Measurements from ENCODE around the gene SYT11.
A peak's percentile ranks its signal among the peaks of the same experiment; 100 is the strongest.

The SYT11 gene

GRCh38 chr1:155847823-155848529 is 11.4 kb upstream of the SYT11 start:
- Mint-ChIP-seq H3K9me3 (no peaks in the 10 kb centered on the region), H3K4me1 (peaks cover 60% of the 10 kb centered on the region), H3K36me3 (ENCODE audit: insufficient read depth) (peaks cover 61% of the 10 kb centered on the region), H3K4me3 (peak overlapping the region; percentile 10), H3K27ac (ENCODE audit: low read depth) (peak overlapping the region; percentile 60), H3K27me3 (no peaks in the 10 kb centered on the region)
- DNase-seq (ENCODE audit: low spot score in 2 of 2) = no peak
- no peak for ATAC-seq (replicated peaks; ENCODE audit: extremely low read depth, poor library complexity, severe bottlenecking)

GRCh38 chr1:155850345-155850744 is 9.0 kb upstream of the SYT11 start:
- Mint-ChIP-seq H3K27me3 (no peaks in the 10 kb centered on the region), H3K9me3 (no peaks in the 10 kb centered on the region), H3K36me3 (ENCODE audit: insufficient read depth) (peaks cover 62% of the 10 kb centered on the region), H3K4me1 (peaks cover 46% of the 10 kb centered on the region), H3K27ac (ENCODE audit: low read depth) (peak overlapping the region; percentile 19), H3K4me3 (peak overlapping the region; percentile 23)
- no peak for ATAC-seq (replicated peaks; ENCODE audit: extremely low read depth, poor library complexity, severe bottlenecking)
- DNase-seq (ENCODE audit: low spot score in 2 of 2) = no peak

GRCh38 chr1:155856257-155856974 is 3.0 kb upstream of the SYT11 start:
- H3K36me3 Mint-ChIP-seq (ENCODE audit: insufficient read depth) = peaks cover 37% of the 10 kb centered on the region
- DNase-seq (ENCODE audit: low spot score in 2 of 2) = no peak
- no peaks in the 10 kb centered on the region for H3K27me3 Mint-ChIP-seq
- H3K4me3 Mint-ChIP-seq = peak overlapping the region; percentile 95
- no peaks in the 10 kb centered on the region for H3K9me3 Mint-ChIP-seq
- peaks cover 63% of the 10 kb centered on the region for H3K4me1 Mint-ChIP-seq
- no peak for ATAC-seq (replicated peaks; ENCODE audit: extremely low read depth, poor library complexity, severe bottlenecking)
- peak overlapping the region; percentile 91 for H3K27ac Mint-ChIP-seq (ENCODE audit: low read depth)

GRCh38 chr1:155856975-155857930 is 2.1 kb upstream of the SYT11 start, which contains the start of gene GON4L:
Gene GON4L (minus strand): TSS chr1:155857214. CDS start chr1:155853780, 3,434 bp downstream.
- DNase-seq (ENCODE audit: low spot score in 2 of 2) (peak; percentile 71 to 83), ATAC-seq (replicated peaks; ENCODE audit: extremely low read depth, poor library complexity, severe bottlenecking) (peak; percentile 44)
- no peaks in the 10 kb centered on the region for H3K27me3 Mint-ChIP-seq
- H3K9me3 Mint-ChIP-seq = no peaks in the 10 kb centered on the region
- H3K4me3 Mint-ChIP-seq = peak within 1 kb of the TSS; percentile 95
- H3K27ac Mint-ChIP-seq (ENCODE audit: low read depth) = peak within 1 kb of the TSS; percentile 91
- H3K4me1 Mint-ChIP-seq = peaks cover 63% of the 10 kb centered on the region
- peaks cover 34% of the 10 kb centered on the region for H3K36me3 Mint-ChIP-seq (ENCODE audit: insufficient read depth)

GRCh38 chr1:155858800-155859233 is 550 bp upstream of the SYT11 start:
- ATAC-seq (replicated peaks; ENCODE audit: extremely low read depth, poor library complexity, severe bottlenecking) = no peak
- peak overlapping the region; percentile 94 for H3K27ac Mint-ChIP-seq (ENCODE audit: low read depth)
- H3K27me3 Mint-ChIP-seq = no peaks in the 10 kb centered on the region
- DNase-seq (ENCODE audit: low spot score in 2 of 2) = no peak
- H3K4me3 Mint-ChIP-seq = peak overlapping the region; percentile 86
- no peaks in the 10 kb centered on the region for H3K9me3 Mint-ChIP-seq
- peaks cover 22% of the 10 kb centered on the region for H3K36me3 Mint-ChIP-seq (ENCODE audit: insufficient read depth)
- peaks cover 56% of the 10 kb centered on the region for H3K4me1 Mint-ChIP-seq

GRCh38 chr1:155859881-155860871 is 809 bp downstream of the SYT11 start:
- no peaks in the 10 kb centered on the region for H3K27me3 Mint-ChIP-seq
- DNase-seq (ENCODE audit: low spot score in 2 of 2) (peak; percentile 50 to 78), ATAC-seq (replicated peaks; ENCODE audit: extremely low read depth, poor library complexity, severe bottlenecking) (peak; percentile 82)
- H3K4me1 Mint-ChIP-seq = peaks cover 53% of the 10 kb centered on the region
- peaks cover 14% of the 10 kb centered on the region for H3K36me3 Mint-ChIP-seq (ENCODE audit: insufficient read depth)
- peak overlapping the region; percentile 86 for H3K4me3 Mint-ChIP-seq
- no peaks in the 10 kb centered on the region for H3K9me3 Mint-ChIP-seq
- peak overlapping the region; percentile 94 for H3K27ac Mint-ChIP-seq (ENCODE audit: low read depth)

GRCh38 chr1:155860970-155861510 is 1.7 kb downstream of the SYT11 start:
- peaks cover 18% of the 10 kb centered on the region for H3K36me3 Mint-ChIP-seq (ENCODE audit: insufficient read depth)
- peak overlapping the region; percentile 86 for H3K4me3 Mint-ChIP-seq
- H3K27me3 Mint-ChIP-seq = no peaks in the 10 kb centered on the region
- H3K27ac Mint-ChIP-seq (ENCODE audit: low read depth) = peak overlapping the region; percentile 94
- peaks cover 49% of the 10 kb centered on the region for H3K4me1 Mint-ChIP-seq
- ATAC-seq (replicated peaks; ENCODE audit: extremely low read depth, poor library complexity, severe bottlenecking) = no peak
- H3K9me3 Mint-ChIP-seq = no peaks in the 10 kb centered on the region
- DNase-seq (ENCODE audit: low spot score in 2 of 2) = no peak

GRCh38 chr1:155861896-155862295 is 2.5 kb downstream of the SYT11 start:
- H3K4me3 Mint-ChIP-seq = no peak overlapping the region

GRCh38 chr1:155864393-155864792 is 5.0 kb downstream of the SYT11 start:
- peaks cover 22% of the 10 kb centered on the region for H3K36me3 Mint-ChIP-seq (ENCODE audit: insufficient read depth)
- peaks cover 37% of the 10 kb centered on the region for H3K4me1 Mint-ChIP-seq
- no peaks in the 10 kb centered on the region for H3K9me3 Mint-ChIP-seq
- no peak overlapping the region for H3K4me3 Mint-ChIP-seq
- H3K27ac Mint-ChIP-seq (ENCODE audit: low read depth) = no peak overlapping the region
- DNase-seq (ENCODE audit: low spot score in 2 of 2) (no peak), ATAC-seq (replicated peaks; ENCODE audit: extremely low read depth, poor library complexity, severe bottlenecking) (no peak)
- H3K27me3 Mint-ChIP-seq = no peaks in the 10 kb centered on the region

More at GRCh38 chr1:155861896-155862295, 2.5 kb downstream of the SYT11 start:
- Mint-ChIP-seq H3K27ac (ENCODE audit: low read depth) (no peak overlapping the region), H3K4me1 (peaks cover 41% of the 10 kb centered on the region), H3K9me3 (no peaks in the 10 kb centered on the region), H3K36me3 (ENCODE audit: insufficient read depth) (peaks cover 18% of the 10 kb centered on the region), H3K27me3 (no peaks in the 10 kb centered on the region)
- ATAC-seq (replicated peaks; ENCODE audit: extremely low read depth, poor library complexity, severe bottlenecking) = no peak
- DNase-seq (ENCODE audit: low spot score in 2 of 2) = no peak

GRCh38 chr1:155867766-155868165 is 8.4 kb downstream of the SYT11 start:
- H3K4me3 Mint-ChIP-seq = no peak overlapping the region
- no peaks in the 10 kb centered on the region for H3K9me3 Mint-ChIP-seq
- DNase-seq (ENCODE audit: low spot score in 2 of 2) (no peak), ATAC-seq (replicated peaks; ENCODE audit: extremely low read depth, poor library complexity, severe bottlenecking) (no peak)
- peaks cover 20% of the 10 kb centered on the region for H3K36me3 Mint-ChIP-seq (ENCODE audit: insufficient read depth)
- peaks cover 17% of the 10 kb centered on the region for H3K4me1 Mint-ChIP-seq
- H3K27me3 Mint-ChIP-seq = no peaks in the 10 kb centered on the region
- H3K27ac Mint-ChIP-seq (ENCODE audit: low read depth) = no peak overlapping the region

- H3K4me3 Mint-ChIP-seq = no peak overlapping the region
- DNase-seq (ENCODE audit: low spot score in 2 of 2) (no peak), ATAC-seq (replicated peaks; ENCODE audit: extremely low read depth, poor library complexity, severe bottlenecking) (no peak)
- no peaks in the 10 kb centered on the region for H3K9me3 Mint-ChIP-seq
- no peaks in the 10 kb centered on the region for H3K27me3 Mint-ChIP-seq
- H3K27ac Mint-ChIP-seq (ENCODE audit: low read depth) = no peak overlapping the region
- H3K36me3 Mint-ChIP-seq (ENCODE audit: insufficient read depth) = peaks cover 23% of the 10 kb centered on the region
- peaks cover 17% of the 10 kb centered on the region for H3K4me1 Mint-ChIP-seq
These were observed 12.0 kb downstream of the SYT11 start for GRCh38 chr1:155871390-155871789.

All from central memory CD8-positive, alpha-beta T cell (primary cell).